NT2/D1 (cell line): ENCODE data around the gene GNG3.

Source experiments
- YY1 ChIP-seq: IDR thresholded peaks from 2 replicates; pipeline ENCODE4 v1.6.1; 2011; ENCODE audit not compliant: insufficient read length, insufficient read depth
- ZNF274 ChIP-seq: IDR thresholded peaks from 2 replicates; pipeline ENCODE4 v1.6.1; 2011; ENCODE audit warnings: mild to moderate bottlenecking, low read depth, low read length

GRCh38 chr11:62707277-62707861 is at the start of gene GNG3, which contains the start of gene BSCL2:
- TF ChIP-seq YY1 = no peak
- no peak for TF ChIP-seq ZNF274
